Spleen (tissue), 7 donors: ENCODE measurements around the gene OR8J3.

ENCODE experiments used
- POLR2AphosphoS5 ChIP-seq, 3 donors: sonication (generic); formaldehyde crosslinking; IDR thresholded peaks; one replicate each; pipeline ENCODE4 v1.5.1; 2017; ENCODE audit warnings: antibody characterized with exemption in 3 of 3
- TF ChIP-seq, protein P1 (sequence below), 11 experiments: fragments of 200-600 bp in 7 of 11; fragments of 450-650 bp in 4 of 11; sonication (generic) in 4 of 11; IDR thresholded peaks in 8 of 11; conservative IDR thresholded peaks in 3 of 11; 1 replicate in 7 of 11; 2 replicates in 4 of 11; pipeline versions ENCODE4 v1.4.0 to v1.8.0; 2016 to 2021; ENCODE audit warnings: antibody characterized with exemption in 11 of 11, inconsistent platforms in 4 of 11, mild to moderate bottlenecking in 1 of 11
- donor health status: DM: no; HTN: no; CAD: no; lungs with moderate emphysema.
- donor health status: DM: no; HTN: no; CAD: no.
- donor health status: DM: no; HTN: no; CAD: no.

DNA sequence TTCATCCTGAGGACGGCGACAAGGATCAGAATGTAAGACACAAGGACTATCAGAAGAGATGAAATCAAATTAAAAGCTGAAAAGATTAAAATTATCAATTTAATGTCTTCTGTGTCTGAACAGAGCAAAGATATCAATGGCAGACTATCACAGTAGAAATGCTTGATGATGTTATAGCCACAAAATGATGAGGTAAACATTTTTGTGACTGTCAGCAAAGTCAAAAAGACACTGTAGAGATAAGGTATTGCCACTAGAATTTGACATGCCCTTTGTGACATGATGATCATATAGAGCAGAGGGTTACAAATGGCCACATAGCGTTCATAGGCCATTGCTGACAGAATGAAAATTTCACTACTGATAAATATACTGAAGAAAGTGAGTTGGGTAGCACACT is 48.6 kb upstream of the OR8J3 start:
- TF ChIP-seq, protein P1, sequence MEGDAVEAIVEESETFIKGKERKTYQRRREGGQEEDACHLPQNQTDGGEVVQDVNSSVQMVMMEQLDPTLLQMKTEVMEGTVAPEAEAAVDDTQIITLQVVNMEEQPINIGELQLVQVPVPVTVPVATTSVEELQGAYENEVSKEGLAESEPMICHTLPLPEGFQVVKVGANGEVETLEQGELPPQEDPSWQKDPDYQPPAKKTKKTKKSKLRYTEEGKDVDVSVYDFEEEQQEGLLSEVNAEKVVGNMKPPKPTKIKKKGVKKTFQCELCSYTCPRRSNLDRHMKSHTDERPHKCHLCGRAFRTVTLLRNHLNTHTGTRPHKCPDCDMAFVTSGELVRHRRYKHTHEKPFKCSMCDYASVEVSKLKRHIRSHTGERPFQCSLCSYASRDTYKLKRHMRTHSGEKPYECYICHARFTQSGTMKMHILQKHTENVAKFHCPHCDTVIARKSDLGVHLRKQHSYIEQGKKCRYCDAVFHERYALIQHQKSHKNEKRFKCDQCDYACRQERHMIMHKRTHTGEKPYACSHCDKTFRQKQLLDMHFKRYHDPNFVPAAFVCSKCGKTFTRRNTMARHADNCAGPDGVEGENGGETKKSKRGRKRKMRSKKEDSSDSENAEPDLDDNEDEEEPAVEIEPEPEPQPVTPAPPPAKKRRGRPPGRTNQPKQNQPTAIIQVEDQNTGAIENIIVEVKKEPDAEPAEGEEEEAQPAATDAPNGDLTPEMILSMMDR (IDR thresholded peaks at IDR 0.05 in 8 of 11, conservative IDR thresholded peaks at IDR 0.05 in 3 of 11) = no peak
- TF ChIP-seq POLR2AphosphoS5 (IDR thresholded peaks at IDR 0.05) = no peak
